ENCODE measurements around the gene ALOXE3.

The ALOXE3 gene

GRCh38 chr17:8117980-8118768 lies at the start of gene ALOXE3:
Gene ALOXE3 (minus strand): TSS chr17:8118514. CDS start chr17:8117990, 524 bp downstream.
- DNase-seq (ENCODE audit: low read depth), result no peak

- DNase-seq (ENCODE audit: low read depth), result no peak
Measured at GRCh38 chr17:8167526-8167925, 49.2 kb upstream of the ALOXE3 start.

- DNase-seq (ENCODE audit: low read depth), result no peak
Measured at GRCh38 chr17:8166731-8167130, 48.4 kb upstream of the ALOXE3 start.

- DNase-seq (ENCODE audit: low read depth), result no peak
Measured at GRCh38 chr17:8164815-8165131, 46.5 kb upstream of the ALOXE3 start.

- peak; percentile 54 for DNase-seq (ENCODE audit: low read depth)
Measured at GRCh38 chr17:8163978-8164814, 45.9 kb upstream of the ALOXE3 start.

GRCh38 chr17:8162997-8163977 lies 45.0 kb upstream of the ALOXE3 start:
- no peak for DNase-seq (ENCODE audit: low read depth)

- peak; percentile 83 for DNase-seq (ENCODE audit: low read depth)
Measured at GRCh38 chr17:8162233-8162996, 44.1 kb upstream of the ALOXE3 start, which contains the start of gene VAMP2. Gene VAMP2 (minus strand): TSS chr17:8162948. CDS start chr17:8162879, 69 bp downstream.

GRCh38 chr17:8161289-8162232 lies 43.2 kb upstream of the ALOXE3 start:
- no peak for DNase-seq (ENCODE audit: low read depth)

- DNase-seq (ENCODE audit: low read depth), result no peak
Measured at GRCh38 chr17:8160741-8161221, 42.5 kb upstream of the ALOXE3 start.

GRCh38 chr17:8160224-8160577 lies 41.9 kb upstream of the ALOXE3 start:
- no peak for DNase-seq (ENCODE audit: low read depth)

GRCh38 chr17:8159459-8160223 lies 41.3 kb upstream of the ALOXE3 start:
- no peak for DNase-seq (ENCODE audit: low read depth)

- DNase-seq (ENCODE audit: low read depth), result no peak
Measured at GRCh38 chr17:8159032-8159400, 40.7 kb upstream of the ALOXE3 start.

- DNase-seq (ENCODE audit: low read depth), result peak; percentile 81
Measured at GRCh38 chr17:8158267-8159031, 40.1 kb upstream of the ALOXE3 start.

- DNase-seq (ENCODE audit: low read depth), result peak; percentile 100
Measured at GRCh38 chr17:8156246-8156992, 38.1 kb upstream of the ALOXE3 start.

- no peak for DNase-seq (ENCODE audit: low read depth)
Measured at GRCh38 chr17:8155996-8156245, 37.6 kb upstream of the ALOXE3 start.

- DNase-seq (ENCODE audit: low read depth), result no peak
Measured at GRCh38 chr17:8155231-8155995, 37.1 kb upstream of the ALOXE3 start.

GRCh38 chr17:8154608-8155155 lies 36.4 kb upstream of the ALOXE3 start:
- no peak for DNase-seq (ENCODE audit: low read depth)
